ENCODE measurements around the gene DNAJA4. TPM values are rescaled to one million over a fixed set of nuclear protein-coding genes. Genes with fewer than 3 reads are reported as not detected.

Gene DNAJA4
- total and polyA plus RNA-seq, 8 donors: 2.3 to 16.1 (median 5.6) TPM

GRCh38 chr15:78229431-78230406 lies 34.6 kb upstream of the DNAJA4 start:
- DNase-seq: no peak
- no peak for TF ChIP-seq CTCF (IDR thresholded peaks at IDR 0.05)
- no peaks in the 10 kb centered on the region for H3K27me3 ChIP-seq
- intact Hi-C loops (cut with DNase I): no loop called here
- no peak overlapping the region for H3K27ac ChIP-seq
- 87 to 91% methylated on average over 17 of the region's 17 CpGs for WGBS, 2 donors
- no peaks in the 10 kb centered on the region for H3K9me3 ChIP-seq
- FAIRE-seq: no peak
- H3K36me3 ChIP-seq: no peaks in the 10 kb centered on the region
- no peak overlapping the region for H3K4me3 ChIP-seq
- H3K4me1 ChIP-seq: no peaks in the 10 kb centered on the region
- ATAC-seq: no peak

GRCh38 chr15:78232951-78233350 lies 31.4 kb upstream of the DNAJA4 start:
- H3K27me3 ChIP-seq: no peaks in the 10 kb centered on the region
- DNase-seq (no peak), ATAC-seq (no peak), FAIRE-seq (no peak)
- no peak overlapping the region for H3K27ac ChIP-seq
- no peak for TF ChIP-seq CTCF (IDR thresholded peaks at IDR 0.05)
- no peaks in the 10 kb centered on the region for H3K9me3 ChIP-seq
- H3K4me3 ChIP-seq: no peak overlapping the region
- WGBS, 2 donors: 78% methylated on average over 5 of the region's 5 CpGs
- H3K4me1 ChIP-seq: no peaks in the 10 kb centered on the region
- intact Hi-C loops (cut with DNase I): no loop called here
- H3K36me3 ChIP-seq: no peaks in the 10 kb centered on the region

GRCh38 chr15:78233496-78233895 lies 30.9 kb upstream of the DNAJA4 start:
- Histone ChIP-seq H3K4me1 (no peaks in the 10 kb centered on the region), H3K4me3 (no peak overlapping the region), H3K27ac (no peak overlapping the region), H3K27me3 (no peaks in the 10 kb centered on the region), H3K36me3 (no peaks in the 10 kb centered on the region), H3K9me3 (no peaks in the 10 kb centered on the region)
- 75 to 79% methylated on average over 11 of the region's 11 CpGs for WGBS, 2 donors
- FAIRE-seq (no peak), DNase-seq (no peak), ATAC-seq (no peak)
- TF ChIP-seq CTCF (IDR thresholded peaks at IDR 0.05): no peak
- intact Hi-C loops (cut with DNase I): no loop called here

GRCh38 chr15:78234515-78235040 lies 29.8 kb upstream of the DNAJA4 start, which contains the start of gene ACSBG1:
Gene ACSBG1, minus strand, starts transcription at chr15:78234565. Its CDS starts 64 bp downstream, at chr15:78234501.
- intact Hi-C loops (cut with DNase I): no loop called here

More at GRCh38 chr15:78234515-78235040, 29.8 kb upstream of the DNAJA4 start, which contains the start of gene ACSBG1:
- DNase-seq: no peak
- whole genome bisulfite sequencing, 2 donors: 75 to 82% methylated on average over 6 of the region's 6 CpGs
- ATAC-seq: no peak
- H3K36me3 ChIP-seq: no peaks in the 10 kb centered on the region
- no peak for TF ChIP-seq CTCF (IDR thresholded peaks at IDR 0.05)
- FAIRE-seq: no peak
- no peak within 1 kb of the TSS for H3K4me3 ChIP-seq
- H3K27ac ChIP-seq: no peak within 1 kb of the TSS
- H3K4me1 ChIP-seq: no peaks in the 10 kb centered on the region
- no peaks in the 10 kb centered on the region for H3K27me3 ChIP-seq
- no peaks in the 10 kb centered on the region for H3K9me3 ChIP-seq

Data from pancreas (tissue), 10 donors.